Measurements from ENCODE around the gene OPA1.
"Not testable (repeated sequence)": the region's sequence is repeated elsewhere in the genome, so short reads cannot be mapped to it uniquely, and the experiment has no call there.

GRCh38 chr3:193606892-193607291, 13.9 kb downstream of the OPA1 start:
- TF ChIP-seq CTCF, POLR2A (IDR thresholded peaks at IDR 0.05): not testable (repeated sequence)
